KMS-11 (cell line): ENCODE results near the gene KIF19.

ENCODE experiments used
- H2AFZ ChIP-seq: fragments of 200-600 bp; sonication (generic); 2 replicates; pipeline ENCODE4 v1.6.1; 2016; ENCODE audit warnings: antibody characterized with exemption, mixed run types, low read depth
- H3K27ac ChIP-seq: fragments of 200-600 bp; sonication (generic); 2 replicates; pipeline ENCODE4 v1.6.1; 2016; ENCODE audit warnings: mild to moderate bottlenecking, mixed run types
- H3K27me3 ChIP-seq: fragments of 200-600 bp; sonication (generic); 2 replicates; pipeline ENCODE4 v1.6.1; 2017; ENCODE audit warnings: mild to moderate bottlenecking, low read depth, mixed run types, moderate library complexity; ENCODE audit not compliant: insufficient read depth
- H3K36me3 ChIP-seq: fragments of 200-600 bp; sonication (generic); 2 replicates; pipeline ENCODE4 v1.6.1; 2017; ENCODE audit warnings: mild to moderate bottlenecking, mixed run types; ENCODE audit not compliant: insufficient read depth
- H3K4me1 ChIP-seq: fragments of 200-600 bp; sonication (generic); 2 replicates; pipeline ENCODE4 v1.6.1; 2016; ENCODE audit warnings: mild to moderate bottlenecking, low read depth, mixed run types; ENCODE audit not compliant: poor library complexity, severe bottlenecking
- H3K4me2 ChIP-seq: fragments of 200-600 bp; sonication (generic); 2 replicates; pipeline ENCODE4 v1.7.0; 2016; ENCODE audit warnings: mild to moderate bottlenecking, mixed run types
- H3K4me3 ChIP-seq: fragments of 200-600 bp; sonication (generic); IDR thresholded peaks from 2 replicates; pipeline ENCODE4 v1.6.1; 2017; ENCODE audit warnings: low read depth, low read length, mixed read lengths; ENCODE audit not compliant: insufficient read depth
- H3K79me2 ChIP-seq: fragments of 200-600 bp; sonication (generic); 2 replicates; pipeline ENCODE4 v1.6.1; 2016; ENCODE audit warnings: low read depth, mixed run types; ENCODE audit not compliant: insufficient read depth
- H3K9ac ChIP-seq: fragments of 200-600 bp; sonication (generic); 2 replicates; pipeline ENCODE4 v1.6.1; 2016; ENCODE audit warnings: mild to moderate bottlenecking, mixed run types
- H4K20me1 ChIP-seq: fragments of 200-600 bp; sonication (generic); 2 replicates; pipeline ENCODE4 v1.6.1; 2016; ENCODE audit warnings: mild to moderate bottlenecking, mixed run types; ENCODE audit not compliant: insufficient read depth
- CTCF ChIP-seq: fragments of 200-600 bp; sonication (generic); conservative IDR thresholded peaks from 2 replicates; pipeline ENCODE4 v1.6.1; 2017; ENCODE audit warnings: low read depth, mild to moderate bottlenecking, antibody characterized with exemption, low read length, moderate library complexity, mixed read lengths

KIF19 gene

GRCh38 chr17:74325376-74325742, 667 bp upstream of the KIF19 start:
- no peaks in the 10 kb centered on the region for H4K20me1 ChIP-seq
- H3K4me3 ChIP-seq: no peak overlapping the region
- no peak overlapping the region for H3K9ac ChIP-seq
- H3K4me1 ChIP-seq: no peaks in the 10 kb centered on the region
- no peaks in the 10 kb centered on the region for H3K36me3 ChIP-seq
- no peak overlapping the region for H3K27ac ChIP-seq
- no peaks in the 10 kb centered on the region for H3K79me2 ChIP-seq
- no peak overlapping the region for H3K4me2 ChIP-seq
- peaks cover 64% of the 10 kb centered on the region; the same call in 1 of the 2 replicates for H3K27me3 ChIP-seq
- no peak overlapping the region for H2AFZ ChIP-seq
- TF ChIP-seq CTCF: no peak

GRCh38 chr17:74326506-74326905, 480 bp downstream of the KIF19 start:
- Histone ChIP-seq H4K20me1 (no peaks in the 10 kb centered on the region), H3K4me3 (no peak overlapping the region), H3K27ac (no peak overlapping the region), H3K4me1 (no peaks in the 10 kb centered on the region), H3K4me2 (no peak overlapping the region), H3K27me3 (peaks cover 61% of the 10 kb centered on the region; the same call in 1 of the 2 replicates), H3K79me2 (no peaks in the 10 kb centered on the region), H3K36me3 (no peaks in the 10 kb centered on the region), H2AFZ (no peak overlapping the region), H3K9ac (no peak overlapping the region)
- TF ChIP-seq CTCF: no peak

- H3K36me3 ChIP-seq: no peaks in the 10 kb centered on the region
- H3K9ac ChIP-seq: no peak overlapping the region
- no peaks in the 10 kb centered on the region for H3K79me2 ChIP-seq
- H3K4me3 ChIP-seq: no peak overlapping the region
- peaks cover 56% of the 10 kb centered on the region for H3K27me3 ChIP-seq
- no peaks in the 10 kb centered on the region for H4K20me1 ChIP-seq
- TF ChIP-seq CTCF: no peak
- H2AFZ ChIP-seq: no peak overlapping the region
- no peak overlapping the region for H3K27ac ChIP-seq
- no peak overlapping the region for H3K4me2 ChIP-seq
- H3K4me1 ChIP-seq: no peaks in the 10 kb centered on the region
Measured at GRCh38 chr17:74328487-74328886, 2.5 kb downstream of the KIF19 start.

- TF ChIP-seq CTCF: no peak
- no peak overlapping the region for H3K4me3 ChIP-seq
- H4K20me1 ChIP-seq: no peaks in the 10 kb centered on the region
- no peak overlapping the region for H2AFZ ChIP-seq
- H3K4me2 ChIP-seq: no peak overlapping the region
- no peak overlapping the region for H3K9ac ChIP-seq
- no peaks in the 10 kb centered on the region for H3K79me2 ChIP-seq
- no peak overlapping the region for H3K27ac ChIP-seq
- H3K27me3 ChIP-seq: peaks cover 50% of the 10 kb centered on the region
- H3K4me1 ChIP-seq: no peaks in the 10 kb centered on the region
- H3K36me3 ChIP-seq: no peaks in the 10 kb centered on the region
Measured at GRCh38 chr17:74329378-74329777, 3.4 kb downstream of the KIF19 start.
